Astrocyte of the spinal cord (primary cell): ENCODE results near the gene ZC2HC1B.
"Not testable (repeated sequence)": the region's sequence is repeated elsewhere in the genome, so short reads cannot be mapped to it uniquely, and the experiment has no call there.

Experiments
- DNase-seq: peaks from one replicate; pipeline ENCODE4 v3.0.0; 2011; ENCODE audit warnings: low read depth, low spot score
- H3K4me3 ChIP-seq: 2 replicates; pipeline ENCODE4 v1.5.1; 2011; ENCODE audit warnings: low read depth, mild to moderate bottlenecking, low read length, moderate library complexity
- in situ Hi-C: cut with HindIII; loops from 2 replicates; pipeline ENCODE4 v1.10.0; 2017; ENCODE audit warnings: low sequenced_read_pairs
- TF ChIP-seq, protein P1 (sequence below): IDR thresholded peaks from 2 replicates; pipeline ENCODE4 v1.5.1; 2012; ENCODE audit warnings: low read depth, mild to moderate bottlenecking, low read length, inconsistent platforms

The ZC2HC1B gene

DNA sequence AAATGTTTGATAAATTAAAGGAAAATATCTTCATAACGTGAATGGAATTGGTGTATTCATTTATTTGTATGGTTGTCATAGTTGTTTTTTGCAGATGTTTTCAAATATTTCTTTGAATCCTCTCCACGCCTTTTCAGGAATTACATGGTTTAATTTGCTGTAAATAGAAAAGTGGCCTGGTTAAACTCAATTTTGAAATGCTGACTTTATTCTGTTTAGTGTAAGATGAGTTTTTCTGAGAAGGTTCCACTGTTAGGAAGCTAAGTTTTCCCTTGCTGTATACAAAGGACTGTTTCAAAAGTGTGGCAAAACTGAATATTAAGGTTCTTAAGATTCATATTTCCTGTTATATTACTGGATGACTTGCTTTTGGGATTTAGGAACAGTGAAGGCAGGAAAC lies 503 bp upstream of the ZC2HC1B start:
- H3K4me3 ChIP-seq: no peak overlapping the region
- in situ Hi-C loops: no loop called here
- TF ChIP-seq, protein P1, sequence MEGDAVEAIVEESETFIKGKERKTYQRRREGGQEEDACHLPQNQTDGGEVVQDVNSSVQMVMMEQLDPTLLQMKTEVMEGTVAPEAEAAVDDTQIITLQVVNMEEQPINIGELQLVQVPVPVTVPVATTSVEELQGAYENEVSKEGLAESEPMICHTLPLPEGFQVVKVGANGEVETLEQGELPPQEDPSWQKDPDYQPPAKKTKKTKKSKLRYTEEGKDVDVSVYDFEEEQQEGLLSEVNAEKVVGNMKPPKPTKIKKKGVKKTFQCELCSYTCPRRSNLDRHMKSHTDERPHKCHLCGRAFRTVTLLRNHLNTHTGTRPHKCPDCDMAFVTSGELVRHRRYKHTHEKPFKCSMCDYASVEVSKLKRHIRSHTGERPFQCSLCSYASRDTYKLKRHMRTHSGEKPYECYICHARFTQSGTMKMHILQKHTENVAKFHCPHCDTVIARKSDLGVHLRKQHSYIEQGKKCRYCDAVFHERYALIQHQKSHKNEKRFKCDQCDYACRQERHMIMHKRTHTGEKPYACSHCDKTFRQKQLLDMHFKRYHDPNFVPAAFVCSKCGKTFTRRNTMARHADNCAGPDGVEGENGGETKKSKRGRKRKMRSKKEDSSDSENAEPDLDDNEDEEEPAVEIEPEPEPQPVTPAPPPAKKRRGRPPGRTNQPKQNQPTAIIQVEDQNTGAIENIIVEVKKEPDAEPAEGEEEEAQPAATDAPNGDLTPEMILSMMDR: no peak
- DNase-seq: no peak

DNA sequence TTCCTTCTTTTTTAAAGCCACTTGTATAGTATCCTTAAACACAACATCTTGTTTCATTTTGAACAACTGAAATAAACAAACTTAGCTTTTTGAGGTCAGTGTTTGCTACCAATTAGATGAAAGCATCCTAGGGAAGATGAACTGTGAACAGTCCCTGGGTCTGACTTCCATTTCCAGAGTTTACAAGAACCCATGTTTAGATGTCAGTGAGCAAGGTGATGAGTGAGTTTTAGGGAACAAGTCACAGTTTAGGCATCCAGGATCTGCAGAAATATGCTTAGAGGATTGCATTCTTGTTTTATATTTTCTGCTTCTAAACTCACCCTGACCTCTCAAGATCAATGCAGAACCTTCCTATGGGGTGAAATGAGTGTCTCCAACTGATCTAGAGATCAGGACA lies 3.0 kb downstream of the ZC2HC1B start:
- no peak for DNase-seq
- in situ Hi-C loops: no loop called here
- TF ChIP-seq, protein P1: no peak
- no peak overlapping the region for H3K4me3 ChIP-seq

DNA sequence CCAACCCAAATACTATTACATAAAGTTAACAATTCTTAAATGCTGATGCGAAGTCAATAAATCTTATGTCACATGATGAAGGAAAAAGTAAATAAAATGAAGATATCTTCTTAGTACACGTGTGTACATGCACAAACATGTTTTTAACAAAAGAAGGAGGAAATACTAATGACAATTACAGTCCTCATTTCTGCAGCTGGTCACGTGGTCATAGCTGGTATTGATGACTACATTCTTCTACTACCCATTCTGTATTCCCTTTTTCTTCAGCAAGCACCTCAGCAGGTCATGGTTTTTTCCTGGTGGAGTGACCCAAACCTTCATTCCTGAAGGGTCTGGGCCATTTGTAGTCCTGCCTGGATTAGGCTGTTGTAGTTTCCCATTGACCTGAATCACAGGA lies 4.5 kb downstream of the ZC2HC1B start:
- H3K4me3 ChIP-seq, in situ Hi-C loops, DNase-seq: not testable (repeated sequence)

DNA sequence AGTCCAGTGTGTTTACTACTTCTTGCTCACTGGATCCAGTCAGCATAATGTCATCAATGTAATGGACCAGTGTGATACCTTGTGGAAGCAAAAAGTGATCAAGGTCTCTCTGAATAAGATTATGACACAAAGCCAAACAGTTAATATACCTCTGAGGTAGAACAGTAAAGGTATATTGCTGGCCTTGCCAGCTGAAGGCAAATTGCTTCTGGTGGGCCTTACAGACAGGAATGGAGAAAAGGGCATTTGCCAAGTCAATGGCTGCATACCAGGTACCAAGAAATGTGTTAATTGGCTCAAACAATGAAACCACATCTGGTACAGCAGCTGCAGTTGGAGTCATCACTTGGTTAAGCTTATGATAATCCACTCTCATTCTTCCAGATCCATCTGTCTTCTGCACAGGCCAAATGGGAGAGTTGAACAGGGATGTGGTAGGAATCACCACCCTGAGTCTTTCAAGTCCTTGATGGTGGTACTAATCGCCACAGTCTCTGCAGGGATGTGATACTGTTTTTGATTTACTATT lies 7.0 kb downstream of the ZC2HC1B start:
- in situ Hi-C loops, H3K4me3 ChIP-seq, DNase-seq: not testable (repeated sequence)

DNA sequence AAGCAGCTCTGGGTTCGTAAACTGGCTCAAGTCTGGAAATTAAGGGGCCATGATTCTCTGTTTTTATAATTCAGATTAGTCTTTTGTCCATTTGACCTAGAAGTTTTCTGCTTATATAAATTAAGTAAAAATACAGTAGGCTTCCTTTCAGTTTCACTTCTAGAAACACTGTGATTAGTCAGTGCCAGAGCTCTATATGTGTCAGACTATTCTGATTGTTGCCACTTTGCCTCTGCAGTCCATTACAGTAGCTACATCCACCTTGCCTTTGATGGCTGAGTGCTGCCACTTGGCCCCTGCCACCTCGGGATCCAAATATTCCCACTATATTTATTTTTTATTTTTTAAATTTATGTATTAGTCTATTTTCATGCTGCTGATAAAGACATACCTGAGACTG lies 7.9 kb downstream of the ZC2HC1B start:
- in situ Hi-C loops: no loop called here
- peak; percentile 10 for DNase-seq
- no peak overlapping the region for H3K4me3 ChIP-seq
- TF ChIP-seq, protein P1: no peak

DNA sequence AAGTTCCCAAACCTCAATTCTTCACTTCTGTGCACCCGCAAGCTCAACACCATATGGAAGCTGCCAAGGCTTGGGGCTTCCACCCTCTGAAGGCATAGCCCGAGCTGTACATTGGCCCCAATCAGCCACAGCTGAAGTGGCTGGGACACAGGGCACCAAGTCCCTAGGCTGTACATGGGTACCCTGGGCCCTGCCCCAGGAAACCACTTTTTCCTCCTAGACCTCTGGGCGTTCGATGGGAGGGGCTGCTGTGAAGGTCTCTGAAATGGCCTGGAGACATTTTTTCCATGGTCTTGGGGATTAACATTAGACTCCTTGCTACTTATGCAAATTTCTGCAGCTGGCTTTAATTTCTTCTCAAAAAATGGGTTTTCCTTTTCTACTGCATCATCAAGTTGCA lies 9.3 kb downstream of the ZC2HC1B start:
- H3K4me3 ChIP-seq, DNase-seq, in situ Hi-C loops: not testable (repeated sequence)

DNA sequence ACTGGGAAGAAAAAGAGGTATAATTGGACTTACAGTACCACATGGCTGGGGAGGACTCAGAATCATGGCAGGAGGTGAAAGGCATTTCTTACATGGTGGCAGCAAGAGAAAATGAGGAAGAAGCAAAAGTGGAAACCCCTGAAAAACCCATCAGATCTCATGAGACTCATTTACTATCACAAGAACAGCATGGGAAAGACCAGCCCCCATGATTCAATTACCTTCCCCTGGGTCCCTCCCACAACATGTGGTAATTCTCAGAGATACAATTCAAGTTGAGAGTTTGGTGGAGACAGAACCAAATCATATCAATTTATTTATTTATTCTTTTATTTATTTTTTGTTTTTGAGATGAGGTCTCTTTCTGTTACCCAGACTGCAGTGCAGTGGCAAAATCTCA lies 10.2 kb downstream of the ZC2HC1B start:
- DNase-seq, in situ Hi-C loops, H3K4me3 ChIP-seq: not testable (repeated sequence)

DNA sequence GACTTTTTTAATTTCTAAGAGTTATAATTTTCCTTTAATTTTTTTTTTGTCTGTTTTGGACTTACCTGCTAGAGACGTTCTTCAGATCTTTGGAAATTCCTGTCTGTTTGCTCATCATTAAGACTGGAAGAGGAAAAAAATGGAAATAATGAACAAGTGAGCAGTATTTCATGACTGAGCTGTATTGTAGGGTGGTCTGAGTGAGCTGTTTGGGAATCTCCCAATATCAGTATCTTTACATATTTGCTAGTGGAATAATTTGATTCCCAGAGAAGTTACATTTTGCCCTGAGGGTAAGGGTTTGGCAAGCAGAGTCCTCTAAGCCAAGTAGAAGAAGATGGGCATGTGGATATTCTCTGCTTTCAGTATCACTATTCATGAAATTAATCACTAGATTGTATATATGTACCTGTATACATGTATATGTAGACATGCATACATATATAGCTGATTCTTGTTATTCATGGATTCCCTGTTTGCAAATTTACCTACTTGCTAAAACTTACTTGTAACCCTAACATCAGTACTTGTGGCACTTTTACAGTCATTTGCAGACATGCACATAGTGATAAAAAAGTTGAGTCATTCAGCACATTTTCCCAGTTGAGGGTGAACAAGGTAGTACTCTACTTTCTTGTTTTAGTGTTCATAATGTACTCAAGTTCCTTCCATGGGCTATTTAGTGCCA lies 13.5 kb downstream of the ZC2HC1B start:
- no peak overlapping the region for H3K4me3 ChIP-seq
- in situ Hi-C loops: no loop called here
- TF ChIP-seq, protein P1: no peak
- no peak for DNase-seq

DNA sequence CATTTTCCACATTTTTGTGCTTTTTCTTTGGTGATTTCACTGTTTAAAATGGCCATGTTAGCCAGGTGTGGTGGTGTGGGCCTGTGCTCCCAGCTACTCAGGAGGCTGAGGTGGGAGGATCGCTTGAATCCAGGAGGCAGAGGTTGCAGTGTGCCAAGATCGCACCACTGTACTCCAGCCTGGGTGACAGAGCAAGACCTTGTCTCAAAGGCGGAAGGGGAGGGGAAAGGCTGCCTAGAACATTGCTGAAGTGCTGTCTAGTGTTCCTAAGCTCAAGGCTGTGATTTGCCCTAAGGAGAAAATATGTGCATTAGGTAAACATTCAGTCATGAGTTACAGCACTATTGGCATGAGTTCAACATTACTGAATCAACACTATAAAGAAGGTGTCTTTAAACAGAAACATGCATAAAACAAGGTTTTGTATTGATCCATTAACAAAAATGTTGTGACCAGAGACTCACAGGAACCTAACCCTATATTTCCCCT lies 14.0 kb downstream of the ZC2HC1B start:
- no peak for DNase-seq
- H3K4me3 ChIP-seq: no peak overlapping the region
- in situ Hi-C loops: no loop called here
- TF ChIP-seq, protein P1: no peak
